DMS53 treated with DMSO at 0.1 percent for 48 hours (cell line): ENCODE measurements around the gene BORCS5.
A peak's percentile ranks its signal among the peaks of the same experiment; 100 is the strongest.
"Not testable (repeated sequence)": the region's sequence is repeated elsewhere in the genome, so short reads cannot be mapped to it uniquely, and the experiment has no call there.

Experiments
- DNase-seq: peaks from one replicate; lab custom pipeline; 2025; ENCODE audit not compliant: unreplicated experiment; lab: John Stamatoyannopoulos, UW

Gene BORCS5

GRCh38 chr12:12356896-12357718, at the start of gene BORCS5:
Gene BORCS5, plus strand, starts transcription at chr12:12357078. Its CDS starts 374 bp downstream, at chr12:12357452.
- peak; percentile 98 for DNase-seq

GRCh38 chr12:12310695-12311094, 46.2 kb upstream of the BORCS5 start:
- DNase-seq: not testable (repeated sequence)

GRCh38 chr12:12315838-12316237, 41.0 kb upstream of the BORCS5 start:
- no peak for DNase-seq

GRCh38 chr12:12319451-12320183, 37.3 kb upstream of the BORCS5 start:
- DNase-seq: no peak

- DNase-seq: no peak
Observed at GRCh38 chr12:12323118-12323517, 33.8 kb upstream of the BORCS5 start.

- DNase-seq: no peak
Observed at GRCh38 chr12:12323591-12323990, 33.3 kb upstream of the BORCS5 start.

GRCh38 chr12:12326262-12326661, 30.6 kb upstream of the BORCS5 start:
- no peak for DNase-seq

GRCh38 chr12:12327802-12328201, 29.1 kb upstream of the BORCS5 start:
- DNase-seq: peak; percentile 94

GRCh38 chr12:12331244-12331771, 25.6 kb upstream of the BORCS5 start:
- DNase-seq: no peak

GRCh38 chr12:12331896-12332295, 25.0 kb upstream of the BORCS5 start:
- peak; percentile 96 for DNase-seq

GRCh38 chr12:12333407-12334366, 23.2 kb upstream of the BORCS5 start:
- DNase-seq: peak; percentile 100

- peak; percentile 94 for DNase-seq
Observed at GRCh38 chr12:12334367-12335040, 22.4 kb upstream of the BORCS5 start.

GRCh38 chr12:12336049-12336411, 20.8 kb upstream of the BORCS5 start:
- peak; percentile 91 for DNase-seq

GRCh38 chr12:12336511-12336910, 20.4 kb upstream of the BORCS5 start:
- no peak for DNase-seq

- no peak for DNase-seq
Observed at GRCh38 chr12:12338527-12339168, 18.2 kb upstream of the BORCS5 start.

- peak; percentile 80 for DNase-seq
Observed at GRCh38 chr12:12349711-12350665, 6.9 kb upstream of the BORCS5 start, which contains the start of gene MANSC1. Gene MANSC1, minus strand, starts transcription at chr12:12350242. Its CDS starts 6,928 bp downstream, at chr12:12343314.

- DNase-seq: peak; percentile 61
Observed at GRCh38 chr12:12350868-12351463, 5.9 kb upstream of the BORCS5 start.
